ENCODE measurements around the gene PPP2R2B.

The PPP2R2B gene

GRCh38 chr5:146867996-146868708 is 10.4 kb downstream of the PPP2R2B start:
- TF ChIP-seq SP1 (IDR thresholded peaks at IDR 0.05) (no peak), PKNOX1 (IDR thresholded peaks at IDR 0.05) (no peak), FOXM1 (IDR thresholded peaks at IDR 0.05; ENCODE audit: borderline replicate concordance) (no peak), BHLHE40 (IDR thresholded peaks at IDR 0.05; ENCODE audit: borderline replicate concordance) (no peak), CTBP1 (IDR thresholded peaks at IDR 0.05; ENCODE audit: borderline replicate concordance) (no peak), ELF4 (IDR thresholded peaks at IDR 0.05) (no peak), ZNF384 (IDR thresholded peaks at IDR 0.05) (no peak), ARNT (IDR thresholded peaks at IDR 0.05) (no peak), TARDBP (IDR thresholded peaks at IDR 0.05) (no peak), L3MBTL2 (conservative IDR thresholded peaks at IDR 0.05) (no peak), FOXK2 (IDR thresholded peaks at IDR 0.05) (no peak), SUZ12 (IDR thresholded peaks at IDR 0.05) (no peak), FOXA1 (IDR thresholded peaks at IDR 0.05) (no peak), HDGF (IDR thresholded peaks at IDR 0.05; ENCODE audit: borderline replicate concordance) (no peak), LEF1 (IDR thresholded peaks at IDR 0.05; ENCODE audit: borderline replicate concordance) (no peak)
- no peak for DNase-seq (ENCODE audit: extremely low spot score)
- CTCF ChIA-PET: no interaction called here
- POLR2A ChIA-PET: no interaction called here

GRCh38 chr5:146866263-146866662 is 12.3 kb downstream of the PPP2R2B start:
- CTCF ChIA-PET: no interaction called here
- TF ChIP-seq LEF1 (IDR thresholded peaks at IDR 0.05; ENCODE audit: borderline replicate concordance): no peak
- no peak for TF ChIP-seq CTBP1 (IDR thresholded peaks at IDR 0.05; ENCODE audit: borderline replicate concordance)
- TF ChIP-seq FOXM1 (IDR thresholded peaks at IDR 0.05; ENCODE audit: borderline replicate concordance): no peak
- no peak for TF ChIP-seq FOXA1 (IDR thresholded peaks at IDR 0.05)
- TF ChIP-seq ZNF384 (IDR thresholded peaks at IDR 0.05): no peak
- TF ChIP-seq HDGF (IDR thresholded peaks at IDR 0.05; ENCODE audit: borderline replicate concordance): no peak
- TF ChIP-seq NFRKB (IDR thresholded peaks at IDR 0.05): no peak
- no peak for TF ChIP-seq FOXK2 (IDR thresholded peaks at IDR 0.05)
- TF ChIP-seq SP1 (IDR thresholded peaks at IDR 0.05): no peak
- no peak for TF ChIP-seq ELF4 (IDR thresholded peaks at IDR 0.05)
- no peak for TF ChIP-seq BHLHE40 (IDR thresholded peaks at IDR 0.05; ENCODE audit: borderline replicate concordance)
- no peak for TF ChIP-seq SUZ12 (IDR thresholded peaks at IDR 0.05)
- no peak for TF ChIP-seq L3MBTL2 (conservative IDR thresholded peaks at IDR 0.05)
- no peak for TF ChIP-seq ARNT (IDR thresholded peaks at IDR 0.05)
- no peak for TF ChIP-seq TARDBP (IDR thresholded peaks at IDR 0.05)
- no peak for TF ChIP-seq PKNOX1 (IDR thresholded peaks at IDR 0.05)
- DNase-seq (ENCODE audit: extremely low spot score): no peak
- POLR2A ChIA-PET: no interaction called here

GRCh38 chr5:146862641-146863040 is 15.9 kb downstream of the PPP2R2B start:
- POLR2A ChIA-PET: no interaction called here

DNA sequence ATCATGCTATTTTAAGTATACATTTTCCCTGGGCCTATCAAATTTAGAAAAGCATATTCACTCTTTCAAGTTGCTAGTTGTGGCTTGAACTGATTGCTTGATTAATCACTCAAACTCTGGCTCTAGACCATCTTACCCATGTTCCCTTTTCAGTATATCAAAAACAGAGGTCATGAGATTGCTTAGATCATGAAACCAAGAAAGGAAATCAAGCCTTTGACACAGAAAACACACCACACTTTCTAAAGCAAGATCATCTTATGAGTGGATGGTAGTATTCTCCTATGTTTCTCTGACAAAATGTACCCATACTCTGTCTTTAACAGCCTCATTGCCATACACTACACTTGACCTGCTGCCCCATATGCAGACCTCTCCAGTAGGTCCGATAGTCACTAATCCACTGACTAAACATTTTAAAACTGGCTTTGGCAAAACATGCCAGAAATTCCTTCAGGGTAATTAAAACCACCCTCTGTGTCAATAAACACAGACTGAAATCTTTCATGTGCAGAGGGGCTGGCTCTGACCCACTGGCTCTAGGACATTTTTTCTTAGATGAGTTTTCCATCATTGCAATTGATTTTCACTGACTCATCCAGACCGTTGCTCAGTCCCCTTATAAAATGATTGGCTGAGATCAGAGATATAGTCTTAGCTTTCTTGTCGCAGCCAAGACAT is 18.2 kb downstream of the PPP2R2B start:
- DNase-seq (ENCODE audit: extremely low spot score): no peak
- ChIA-PET CTCF (interaction anchor here (0.7 kb wide), 1 partner anchor 48 kb away, joined by 4 read pairs; no protein-coding TSS in a partner anchor), POLR2A (no interaction called here)
- TF ChIP-seq L3MBTL2 (conservative IDR thresholded peaks at IDR 0.05) (no peak), SP1 (IDR thresholded peaks at IDR 0.05) (no peak), SUZ12 (IDR thresholded peaks at IDR 0.05) (no peak), NFRKB (IDR thresholded peaks at IDR 0.05) (no peak), LEF1 (IDR thresholded peaks at IDR 0.05; ENCODE audit: borderline replicate concordance) (no peak), TARDBP (IDR thresholded peaks at IDR 0.05) (no peak), ZNF384 (IDR thresholded peaks at IDR 0.05) (no peak), HDGF (IDR thresholded peaks at IDR 0.05; ENCODE audit: borderline replicate concordance) (no peak), BHLHE40 (IDR thresholded peaks at IDR 0.05; ENCODE audit: borderline replicate concordance) (no peak), PKNOX1 (IDR thresholded peaks at IDR 0.05) (no peak), CTBP1 (IDR thresholded peaks at IDR 0.05; ENCODE audit: borderline replicate concordance) (no peak), FOXK2 (IDR thresholded peaks at IDR 0.05) (no peak), FOXA1 (IDR thresholded peaks at IDR 0.05) (no peak), FOXM1 (IDR thresholded peaks at IDR 0.05; ENCODE audit: borderline replicate concordance) (no peak), ELF4 (IDR thresholded peaks at IDR 0.05) (no peak)

More at GRCh38 chr5:146862641-146863040, 15.9 kb downstream of the PPP2R2B start:
- DNase-seq (ENCODE audit: extremely low spot score): no peak
- TF ChIP-seq SP1 (IDR thresholded peaks at IDR 0.05): no peak
- no peak for TF ChIP-seq HDGF (IDR thresholded peaks at IDR 0.05; ENCODE audit: borderline replicate concordance)
- CTCF ChIA-PET: no interaction called here

DNA sequence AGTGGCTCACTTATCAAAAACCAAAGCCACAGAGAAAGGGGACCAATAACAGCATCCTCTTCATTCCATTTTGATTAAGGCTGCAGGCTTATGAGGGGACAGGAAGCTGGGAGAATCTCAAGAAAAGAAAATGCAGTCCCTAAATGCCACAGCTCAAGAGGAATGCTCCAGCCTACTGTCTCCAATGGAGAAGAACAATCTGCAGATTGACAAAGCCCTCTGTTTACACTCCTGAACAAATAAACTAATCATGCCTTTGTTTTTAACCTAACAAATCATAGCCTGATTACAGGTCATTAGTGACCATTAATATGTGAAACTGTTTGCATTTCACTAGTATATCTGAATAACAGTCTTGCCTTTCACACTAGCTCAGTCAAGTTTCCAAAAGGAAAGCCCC is 26.5 kb downstream of the PPP2R2B start:
- DNase-seq (ENCODE audit: extremely low spot score): no peak
- CTCF ChIA-PET: interaction anchor here (0.9 kb wide), 1 partner anchor 29 kb away, joined by 3 read pairs; no protein-coding TSS in a partner anchor
- POLR2A ChIA-PET: no interaction called here
- TF ChIP-seq PKNOX1 (IDR thresholded peaks at IDR 0.05) (no peak), L3MBTL2 (conservative IDR thresholded peaks at IDR 0.05) (no peak), SP1 (IDR thresholded peaks at IDR 0.05) (no peak), NFRKB (IDR thresholded peaks at IDR 0.05) (no peak), CTBP1 (IDR thresholded peaks at IDR 0.05; ENCODE audit: borderline replicate concordance) (no peak)
